HEK293 (cell line): Measurements from ENCODE around the gene YOD1.

Experiments
- CTCF ChIA-PET: fragments of 350-600 bp; formaldehyde crosslinking; extraction: SDS; loops from one replicate; lab custom pipeline; 2021; ENCODE audit warnings: antibody characterized with exemption; lab: Yijun Ruan, JAX
- POLR2A ChIA-PET: fragments of 300-600 bp; formaldehyde crosslinking; extraction: SDS; loops from one replicate; lab custom pipeline; 2020; ENCODE audit warnings: antibody characterized with exemption, inconsistent platforms; lab: Yijun Ruan, JAX
- H3K27ac ChIP-seq: fragments of 200-500 bp; sonication (Bioruptor generic); 2 replicates; pipeline ENCODE4 v1.5.1; 2014; ENCODE audit warnings: low read depth, low read length, control low read depth, inconsistent platforms; ENCODE audit errors: extremely low read depth
- H3K36me3 ChIP-seq, 2 experiments: fragments of 200-500 bp in 1 of 2; sonication (Bioruptor generic) in 1 of 2; 1 replicate in 1 of 2; 2 replicates in 1 of 2; pipeline ENCODE4 v1.5.1; 2014 to 2017; ENCODE audit warnings: inconsistent platforms in 2 of 2, low read length in 2 of 2; ENCODE audit not compliant: control insufficient read depth in 2 of 2, insufficient read depth in 1 of 2
- H3K4me1 ChIP-seq: fragments of 200-500 bp; sonication (Bioruptor generic); 2 replicates; pipeline ENCODE4 v1.5.1; 2014; ENCODE audit warnings: mild to moderate bottlenecking, low read length, inconsistent platforms; ENCODE audit not compliant: control insufficient read depth, insufficient read depth
- H3K4me3 ChIP-seq: 2 replicates; pipeline ENCODE4 v1.5.1; 2011; ENCODE audit warnings: low read depth, mild to moderate bottlenecking, control low read depth, low read length, moderate library complexity
- H3K9me3 ChIP-seq: fragments of 200-500 bp; sonication (Bioruptor generic); 2 replicates; pipeline ENCODE4 v1.5.1; 2014; ENCODE audit warnings: low read depth, low read length, inconsistent platforms; ENCODE audit not compliant: control insufficient read depth, insufficient read depth
- GLIS2 ChIP-seq: fragments of 450-650 bp; formaldehyde crosslinking; IDR thresholded peaks from 2 replicates; pipeline ENCODE4 v1.5.1; 2016; ENCODE audit warnings: missing biosample characterization, missing genetic modification characterization
- RBAK ChIP-seq: fragments of 450-650 bp; formaldehyde crosslinking; IDR thresholded peaks from 2 replicates; pipeline ENCODE4 v1.5.1; 2016; ENCODE audit warnings: missing biosample characterization, missing genetic modification characterization
- REPIN1 ChIP-seq: fragments of 450-650 bp; formaldehyde crosslinking; IDR thresholded peaks from 2 replicates; pipeline ENCODE4 v1.5.1; 2017; ENCODE audit warnings: missing biosample characterization, missing genetic modification characterization, low read depth
- SP3 ChIP-seq: fragments of 450-650 bp; formaldehyde crosslinking; IDR thresholded peaks from 2 replicates; pipeline ENCODE4 v1.5.1; 2016; ENCODE audit warnings: missing biosample characterization, missing genetic modification characterization
- ZBTB7A ChIP-seq: fragments of 450-650 bp; formaldehyde crosslinking; IDR thresholded peaks from 2 replicates; pipeline ENCODE4 v1.5.1; 2016; ENCODE audit warnings: low read depth, missing biosample characterization, missing genetic modification characterization
- ZNF112 ChIP-seq: fragments of 450-650 bp; formaldehyde crosslinking; IDR thresholded peaks from 2 replicates; pipeline ENCODE4 v1.5.0; 2017; ENCODE audit warnings: missing biosample characterization, missing genetic modification characterization
- ZNF155 ChIP-seq: fragments of 450-650 bp; formaldehyde crosslinking; IDR thresholded peaks from 2 replicates; pipeline ENCODE4 v1.5.1; 2016; ENCODE audit warnings: missing biosample characterization, missing genetic modification characterization
- ZNF184 ChIP-seq: fragments of 450-650 bp; IDR thresholded peaks from 2 replicates; pipeline ENCODE4 v1.5.1; 2018; ENCODE audit warnings: missing biosample characterization, mild to moderate bottlenecking, missing genetic modification characterization
- ZNF24 ChIP-seq: fragments of 450-650 bp; formaldehyde crosslinking; IDR thresholded peaks from 2 replicates; pipeline ENCODE4 v1.5.1; 2016; ENCODE audit warnings: missing biosample characterization, missing genetic modification characterization
- ZNF530 ChIP-seq: fragments of 450-650 bp; formaldehyde crosslinking; IDR thresholded peaks from 2 replicates; pipeline ENCODE4 v1.5.1; 2016; ENCODE audit warnings: low read depth, missing biosample characterization, missing genetic modification characterization
- ZNF548 ChIP-seq: fragments of 450-650 bp; formaldehyde crosslinking; IDR thresholded peaks from 2 replicates; pipeline ENCODE4 v1.5.1; 2016; ENCODE audit warnings: missing biosample characterization, missing genetic modification characterization
- ZNF670 ChIP-seq: fragments of 450-650 bp; formaldehyde crosslinking; IDR thresholded peaks from 2 replicates; pipeline ENCODE4 v1.5.1; 2016; ENCODE audit warnings: missing biosample characterization, missing genetic modification characterization, low read depth
- ZNF677 ChIP-seq: fragments of 450-650 bp; IDR thresholded peaks from 2 replicates; pipeline ENCODE4 v1.5.0; 2018; ENCODE audit warnings: missing biosample characterization, mild to moderate bottlenecking, missing genetic modification characterization, moderate library complexity
- ZNF837 ChIP-seq: fragments of 450-650 bp; formaldehyde crosslinking; IDR thresholded peaks from 2 replicates; pipeline ENCODE4 v1.5.1; 2016; ENCODE audit warnings: missing biosample characterization, missing genetic modification characterization
- ZSCAN30 ChIP-seq: fragments of 450-650 bp; IDR thresholded peaks from 2 replicates; pipeline ENCODE4 v1.5.1; 2018; ENCODE audit warnings: missing biosample characterization, mild to moderate bottlenecking, missing genetic modification characterization, moderate library complexity
- TF ChIP-seq, protein P1 (sequence below): sonication (generic); formaldehyde crosslinking; IDR thresholded peaks from 2 replicates; pipeline ENCODE4 v1.8.1; 2022; ENCODE audit warnings: mild to moderate bottlenecking, moderate library complexity, missing genetic modification reagents
- TF ChIP-seq, protein P2 (sequence below): fragments of 450-650 bp; formaldehyde crosslinking; IDR thresholded peaks from 2 replicates; pipeline ENCODE4 v1.5.1; 2016; ENCODE audit warnings: missing biosample characterization, missing genetic modification characterization
- TF ChIP-seq, protein P3 (sequence below): fragments of 450-650 bp; formaldehyde crosslinking; IDR thresholded peaks from 2 replicates; pipeline ENCODE4 v1.5.1; 2016; ENCODE audit warnings: missing biosample characterization, missing genetic modification characterization
- TF ChIP-seq, protein P4 (sequence below): fragments of 450-650 bp; formaldehyde crosslinking; IDR thresholded peaks from 2 replicates; pipeline ENCODE4 v1.5.1; 2017; ENCODE audit warnings: missing biosample characterization, missing genetic modification characterization
- TF ChIP-seq, protein P5 (sequence below): fragments of 450-650 bp; formaldehyde crosslinking; IDR thresholded peaks from 2 replicates; pipeline ENCODE4 v1.5.1; 2016; ENCODE audit warnings: missing biosample characterization, missing genetic modification characterization

The YOD1 gene

DNA sequence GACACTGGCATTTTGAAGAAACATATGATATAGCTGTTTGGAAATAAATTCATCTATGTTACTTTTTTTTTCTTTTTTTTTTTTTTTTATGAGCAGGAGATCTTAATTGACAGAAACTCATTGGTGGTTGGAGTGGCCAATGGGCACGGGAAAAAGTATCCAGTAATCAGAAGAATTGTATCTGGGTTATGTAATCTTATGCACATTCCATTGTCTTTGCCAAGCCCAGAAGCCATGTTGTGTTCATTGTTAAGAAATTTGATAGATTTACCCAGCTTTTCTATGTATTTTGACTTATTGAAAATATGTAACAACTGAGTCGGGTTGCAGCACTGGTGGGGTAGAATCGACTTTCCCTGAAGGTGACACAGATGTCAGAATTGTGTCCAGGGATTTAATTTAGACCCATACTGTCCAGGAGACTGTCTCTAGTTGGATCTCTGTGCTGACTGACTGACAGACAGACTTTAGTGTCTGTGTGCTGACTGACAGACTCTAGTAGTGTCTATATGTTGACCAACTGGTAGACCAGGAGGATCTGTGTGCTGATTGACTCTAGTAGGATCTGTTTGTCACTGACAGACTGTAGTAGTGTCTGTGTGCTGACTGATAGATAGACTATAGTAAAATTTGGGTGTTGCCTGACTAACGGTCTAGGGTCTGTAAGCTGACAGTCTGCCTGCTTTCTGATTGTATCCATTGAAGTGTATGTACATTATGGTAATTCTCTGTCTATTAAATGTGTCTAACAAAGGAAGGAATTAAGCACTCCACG is 25.4 kb upstream of the YOD1 start (continued):
- TF ChIP-seq REPIN1 (tag by site-specific recombination) (no peak), ZNF530 (no peak), ZNF548 (no peak), ZNF837 (no peak), RBAK (tag by site-specific recombination) (no peak)
- TF ChIP-seq, protein P1, sequence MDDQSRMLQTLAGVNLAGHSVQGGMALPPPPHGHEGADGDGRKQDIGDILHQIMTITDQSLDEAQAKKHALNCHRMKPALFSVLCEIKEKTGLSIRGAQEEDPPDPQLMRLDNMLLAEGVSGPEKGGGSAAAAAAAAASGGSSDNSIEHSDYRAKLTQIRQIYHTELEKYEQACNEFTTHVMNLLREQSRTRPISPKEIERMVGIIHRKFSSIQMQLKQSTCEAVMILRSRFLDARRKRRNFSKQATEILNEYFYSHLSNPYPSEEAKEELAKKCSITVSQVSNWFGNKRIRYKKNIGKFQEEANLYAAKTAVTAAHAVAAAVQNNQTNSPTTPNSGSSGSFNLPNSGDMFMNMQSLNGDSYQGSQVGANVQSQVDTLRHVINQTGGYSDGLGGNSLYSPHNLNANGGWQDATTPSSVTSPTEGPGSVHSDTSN (CRISPR knock-in tag): no peak

DNA sequence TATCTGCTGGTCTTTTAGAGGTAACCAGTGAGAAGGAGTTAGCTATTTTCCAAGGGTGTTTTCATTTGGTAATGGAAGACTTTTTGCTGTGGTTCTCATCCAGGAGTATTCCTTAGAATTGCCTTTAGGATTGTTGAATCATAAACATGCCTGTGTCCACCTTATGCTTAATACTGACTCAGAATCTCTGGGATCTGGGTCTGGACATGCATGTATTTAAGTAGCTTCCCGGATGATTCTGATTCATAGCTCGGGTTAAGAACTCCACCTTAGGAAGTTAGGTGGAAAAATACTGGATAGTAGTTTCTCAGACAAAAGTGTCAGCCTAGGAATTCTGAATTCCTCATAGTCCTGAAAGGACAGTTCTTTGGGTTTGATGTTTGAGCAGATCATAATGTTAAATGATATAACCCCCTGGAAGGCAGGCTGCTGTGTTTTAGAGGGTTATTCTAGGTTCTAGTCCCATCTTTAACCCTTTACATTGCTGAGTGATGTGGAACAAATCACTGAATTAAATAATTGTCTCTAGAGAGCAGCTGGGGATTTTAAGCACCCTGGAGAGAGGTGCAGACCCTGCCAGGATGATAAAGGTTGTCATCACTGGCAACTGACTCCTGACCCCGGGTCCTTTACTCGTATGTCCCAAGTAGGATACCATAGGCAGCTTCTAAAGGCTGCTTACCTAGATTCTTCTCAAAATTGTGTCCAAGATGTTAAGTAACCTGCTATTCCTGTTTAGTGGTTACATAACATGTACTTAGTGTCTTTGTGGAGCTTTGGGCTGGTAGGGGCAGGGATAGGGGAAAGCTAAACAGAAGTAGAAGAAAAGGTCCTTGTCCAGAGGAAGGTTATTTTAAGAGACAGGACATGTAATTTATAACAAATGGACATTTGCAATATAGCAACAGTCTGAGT is 23.2 kb upstream of the YOD1 start:
- H3K4me3 ChIP-seq: no peak overlapping the region
- CTCF ChIA-PET: interaction anchor here (0.6 to 4.8 kb wide), 9 partner anchors 10 to 575 kb away, joined by 3 to 25 read pairs (median 6); partner anchors contain the start of gene YOD1

DNA sequence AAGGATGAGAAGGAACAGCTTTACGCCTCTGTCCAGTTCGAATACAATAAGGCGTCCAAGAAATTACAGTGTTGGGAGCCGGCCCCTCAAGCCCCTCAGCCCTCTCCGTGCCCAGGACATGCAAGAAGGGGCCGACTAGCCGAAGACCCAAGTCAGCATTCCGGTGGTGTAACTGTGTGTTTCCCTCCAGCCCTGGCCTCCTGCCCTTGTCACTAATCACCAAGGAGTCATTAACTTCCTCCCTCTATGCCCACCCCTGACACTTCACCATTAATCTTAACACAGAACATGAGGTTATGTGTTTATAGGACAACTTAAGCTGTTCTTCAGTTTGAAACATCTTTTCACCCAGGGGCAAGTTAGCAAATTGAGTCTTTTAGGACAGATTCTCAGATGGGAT is 21.2 kb upstream of the YOD1 start:
- Histone ChIP-seq H3K9me3 (no peaks in the 10 kb centered on the region), H3K4me1 (no peaks in the 10 kb centered on the region), H3K27ac (no peak overlapping the region), H3K4me3 (no peak overlapping the region), H3K36me3 (peaks cover 0 to 44% of the 10 kb centered on the region in 2 experiments; a peak in 1 of 3 replicates)
- no peak for TF ChIP-seq ZNF677 (tag by site-specific recombination)
- no peak for TF ChIP-seq SP3
- TF ChIP-seq, protein P2, sequence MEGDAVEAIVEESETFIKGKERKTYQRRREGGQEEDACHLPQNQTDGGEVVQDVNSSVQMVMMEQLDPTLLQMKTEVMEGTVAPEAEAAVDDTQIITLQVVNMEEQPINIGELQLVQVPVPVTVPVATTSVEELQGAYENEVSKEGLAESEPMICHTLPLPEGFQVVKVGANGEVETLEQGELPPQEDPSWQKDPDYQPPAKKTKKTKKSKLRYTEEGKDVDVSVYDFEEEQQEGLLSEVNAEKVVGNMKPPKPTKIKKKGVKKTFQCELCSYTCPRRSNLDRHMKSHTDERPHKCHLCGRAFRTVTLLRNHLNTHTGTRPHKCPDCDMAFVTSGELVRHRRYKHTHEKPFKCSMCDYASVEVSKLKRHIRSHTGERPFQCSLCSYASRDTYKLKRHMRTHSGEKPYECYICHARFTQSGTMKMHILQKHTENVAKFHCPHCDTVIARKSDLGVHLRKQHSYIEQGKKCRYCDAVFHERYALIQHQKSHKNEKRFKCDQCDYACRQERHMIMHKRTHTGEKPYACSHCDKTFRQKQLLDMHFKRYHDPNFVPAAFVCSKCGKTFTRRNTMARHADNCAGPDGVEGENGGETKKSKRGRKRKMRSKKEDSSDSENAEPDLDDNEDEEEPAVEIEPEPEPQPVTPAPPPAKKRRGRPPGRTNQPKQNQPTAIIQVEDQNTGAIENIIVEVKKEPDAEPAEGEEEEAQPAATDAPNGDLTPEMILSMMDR: no peak
- TF ChIP-seq GLIS2: no peak
- TF ChIP-seq, protein P3, sequence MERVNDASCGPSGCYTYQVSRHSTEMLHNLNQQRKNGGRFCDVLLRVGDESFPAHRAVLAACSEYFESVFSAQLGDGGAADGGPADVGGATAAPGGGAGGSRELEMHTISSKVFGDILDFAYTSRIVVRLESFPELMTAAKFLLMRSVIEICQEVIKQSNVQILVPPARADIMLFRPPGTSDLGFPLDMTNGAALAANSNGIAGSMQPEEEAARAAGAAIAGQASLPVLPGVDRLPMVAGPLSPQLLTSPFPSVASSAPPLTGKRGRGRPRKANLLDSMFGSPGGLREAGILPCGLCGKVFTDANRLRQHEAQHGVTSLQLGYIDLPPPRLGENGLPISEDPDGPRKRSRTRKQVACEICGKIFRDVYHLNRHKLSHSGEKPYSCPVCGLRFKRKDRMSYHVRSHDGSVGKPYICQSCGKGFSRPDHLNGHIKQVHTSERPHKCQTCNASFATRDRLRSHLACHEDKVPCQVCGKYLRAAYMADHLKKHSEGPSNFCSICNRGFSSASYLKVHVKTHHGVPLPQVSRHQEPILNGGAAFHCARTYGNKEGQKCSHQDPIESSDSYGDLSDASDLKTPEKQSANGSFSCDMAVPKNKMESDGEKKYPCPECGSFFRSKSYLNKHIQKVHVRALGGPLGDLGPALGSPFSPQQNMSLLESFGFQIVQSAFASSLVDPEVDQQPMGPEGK (tag by site-specific recombination): no peak
- TF ChIP-seq ZNF155 (tag by site-specific recombination): no peak
- TF ChIP-seq, protein P4, sequence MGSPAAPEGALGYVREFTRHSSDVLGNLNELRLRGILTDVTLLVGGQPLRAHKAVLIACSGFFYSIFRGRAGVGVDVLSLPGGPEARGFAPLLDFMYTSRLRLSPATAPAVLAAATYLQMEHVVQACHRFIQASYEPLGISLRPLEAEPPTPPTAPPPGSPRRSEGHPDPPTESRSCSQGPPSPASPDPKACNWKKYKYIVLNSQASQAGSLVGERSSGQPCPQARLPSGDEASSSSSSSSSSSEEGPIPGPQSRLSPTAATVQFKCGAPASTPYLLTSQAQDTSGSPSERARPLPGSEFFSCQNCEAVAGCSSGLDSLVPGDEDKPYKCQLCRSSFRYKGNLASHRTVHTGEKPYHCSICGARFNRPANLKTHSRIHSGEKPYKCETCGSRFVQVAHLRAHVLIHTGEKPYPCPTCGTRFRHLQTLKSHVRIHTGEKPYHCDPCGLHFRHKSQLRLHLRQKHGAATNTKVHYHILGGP: no peak
- TF ChIP-seq ZBTB7A: no peak
- TF ChIP-seq ZSCAN30 (tag by site-specific recombination): no peak
- TF ChIP-seq ZNF184 (tag by site-specific recombination): no peak
- ChIA-PET POLR2A (no interaction called here), CTCF (interaction anchor here (0.6 to 4.8 kb wide), 5 partner anchors 8 to 250 kb away, joined by 3 to 25 read pairs (median 4); partner anchors contain the start of gene YOD1)

More for the DNA sequence above, 23.2 kb upstream of the YOD1 start:
- Histone ChIP-seq H3K27ac (no peak overlapping the region), H3K36me3 (peaks cover 0 to 31% of the 10 kb centered on the region in 2 experiments; a peak in 1 of 3 replicates), H3K4me1 (no peaks in the 10 kb centered on the region), H3K9me3 (no peaks in the 10 kb centered on the region)
- POLR2A ChIA-PET: interaction anchor here (1.0 kb wide), 1 partner anchor 21 kb away, joined by 3 read pairs; the partner anchor contains the start of gene PFKFB2
- TF ChIP-seq ZNF112 (tag by site-specific recombination): no peak
- TF ChIP-seq, protein P5, sequence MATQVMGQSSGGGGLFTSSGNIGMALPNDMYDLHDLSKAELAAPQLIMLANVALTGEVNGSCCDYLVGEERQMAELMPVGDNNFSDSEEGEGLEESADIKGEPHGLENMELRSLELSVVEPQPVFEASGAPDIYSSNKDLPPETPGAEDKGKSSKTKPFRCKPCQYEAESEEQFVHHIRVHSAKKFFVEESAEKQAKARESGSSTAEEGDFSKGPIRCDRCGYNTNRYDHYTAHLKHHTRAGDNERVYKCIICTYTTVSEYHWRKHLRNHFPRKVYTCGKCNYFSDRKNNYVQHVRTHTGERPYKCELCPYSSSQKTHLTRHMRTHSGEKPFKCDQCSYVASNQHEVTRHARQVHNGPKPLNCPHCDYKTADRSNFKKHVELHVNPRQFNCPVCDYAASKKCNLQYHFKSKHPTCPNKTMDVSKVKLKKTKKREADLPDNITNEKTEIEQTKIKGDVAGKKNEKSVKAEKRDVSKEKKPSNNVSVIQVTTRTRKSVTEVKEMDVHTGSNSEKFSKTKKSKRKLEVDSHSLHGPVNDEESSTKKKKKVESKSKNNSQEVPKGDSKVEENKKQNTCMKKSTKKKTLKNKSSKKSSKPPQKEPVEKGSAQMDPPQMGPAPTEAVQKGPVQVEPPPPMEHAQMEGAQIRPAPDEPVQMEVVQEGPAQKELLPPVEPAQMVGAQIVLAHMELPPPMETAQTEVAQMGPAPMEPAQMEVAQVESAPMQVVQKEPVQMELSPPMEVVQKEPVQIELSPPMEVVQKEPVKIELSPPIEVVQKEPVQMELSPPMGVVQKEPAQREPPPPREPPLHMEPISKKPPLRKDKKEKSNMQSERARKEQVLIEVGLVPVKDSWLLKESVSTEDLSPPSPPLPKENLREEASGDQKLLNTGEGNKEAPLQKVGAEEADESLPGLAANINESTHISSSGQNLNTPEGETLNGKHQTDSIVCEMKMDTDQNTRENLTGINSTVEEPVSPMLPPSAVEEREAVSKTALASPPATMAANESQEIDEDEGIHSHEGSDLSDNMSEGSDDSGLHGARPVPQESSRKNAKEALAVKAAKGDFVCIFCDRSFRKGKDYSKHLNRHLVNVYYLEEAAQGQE: peak; percentile 81
- TF ChIP-seq ZNF24 (tag by site-specific recombination): no peak
- no peak for TF ChIP-seq ZNF670 (tag by site-specific recombination)
